Osteoblast (primary cell): ENCODE data around the gene NBL1. TPM values are rescaled to one million over a fixed set of nuclear protein-coding genes. Genes with fewer than 3 reads are reported as not detected.

Experiments used
- DNase-seq: peaks from one replicate; pipeline ENCODE4 v3.0.0; 2011; ENCODE audit warnings: low spot score, mixed read lengths; ENCODE audit not compliant: insufficient read length; ENCODE audit errors: missing footprints
- H2AFZ ChIP-seq: 2 replicates; pipeline ENCODE4 v1.6.0; 2011; ENCODE audit warnings: mild to moderate bottlenecking, low read length
- H3K27ac ChIP-seq: 2 replicates; pipeline ENCODE4 v1.5.1; 2011; ENCODE audit warnings: mild to moderate bottlenecking, low read depth, low read length, moderate library complexity
- H3K27me3 ChIP-seq: 2 replicates; pipeline ENCODE4 v1.6.0; 2012; ENCODE audit warnings: mild to moderate bottlenecking, control low read depth, inconsistent platforms, low read length, moderate library complexity; ENCODE audit not compliant: insufficient read depth
- H3K36me3 ChIP-seq: 2 replicates; pipeline ENCODE4 v1.5.1; 2011; ENCODE audit warnings: mild to moderate bottlenecking, low read length, control low read depth, moderate library complexity; ENCODE audit not compliant: insufficient read depth
- H3K4me1 ChIP-seq: 2 replicates; pipeline ENCODE4 v1.5.1; 2011; ENCODE audit warnings: mild to moderate bottlenecking, low read length, control low read depth, moderate library complexity; ENCODE audit not compliant: insufficient read depth
- H3K4me2 ChIP-seq: 2 replicates; pipeline ENCODE4 v1.6.0; 2011; ENCODE audit warnings: mild to moderate bottlenecking, low read length; ENCODE audit not compliant: insufficient read depth
- H3K4me3 ChIP-seq: fragments of 200-600 bp; sonication (generic); 3 replicates; pipeline ENCODE4 v1.5.1; 2012; ENCODE audit warnings: mild to moderate bottlenecking, low read length, inconsistent platforms; ENCODE audit not compliant: insufficient read depth
- H3K79me2 ChIP-seq: 2 replicates; pipeline ENCODE4 v1.6.0; 2012; ENCODE audit warnings: mild to moderate bottlenecking, low read length, control low read depth, inconsistent platforms; ENCODE audit not compliant: insufficient read depth
- H3K9me3 ChIP-seq: 2 replicates; pipeline ENCODE4 v1.5.1; 2011; ENCODE audit warnings: low read depth, low read length, control low read depth
- H4K20me1 ChIP-seq: 2 replicates; pipeline ENCODE4 v1.6.0; 2012; ENCODE audit warnings: mild to moderate bottlenecking, low read length, control low read depth; ENCODE audit not compliant: insufficient read depth
- total RNA-seq: library from RNA; depleted of rRNA; stranded (reverse); fragments of >200 nt; gene quantifications from 2 replicates; pipeline ENCODE4 v1.2.3, GENCODE V29; 2012
- TF ChIP-seq, protein P1 (sequence below): IDR thresholded peaks from 2 replicates; pipeline ENCODE4 v1.5.1; 2011; ENCODE audit warnings: mild to moderate bottlenecking, low read depth, low read length, moderate library complexity; ENCODE audit errors: extremely low read depth

NBL1 gene
- total RNA-seq, 1 donor, result 88.7 TPM

DNA sequence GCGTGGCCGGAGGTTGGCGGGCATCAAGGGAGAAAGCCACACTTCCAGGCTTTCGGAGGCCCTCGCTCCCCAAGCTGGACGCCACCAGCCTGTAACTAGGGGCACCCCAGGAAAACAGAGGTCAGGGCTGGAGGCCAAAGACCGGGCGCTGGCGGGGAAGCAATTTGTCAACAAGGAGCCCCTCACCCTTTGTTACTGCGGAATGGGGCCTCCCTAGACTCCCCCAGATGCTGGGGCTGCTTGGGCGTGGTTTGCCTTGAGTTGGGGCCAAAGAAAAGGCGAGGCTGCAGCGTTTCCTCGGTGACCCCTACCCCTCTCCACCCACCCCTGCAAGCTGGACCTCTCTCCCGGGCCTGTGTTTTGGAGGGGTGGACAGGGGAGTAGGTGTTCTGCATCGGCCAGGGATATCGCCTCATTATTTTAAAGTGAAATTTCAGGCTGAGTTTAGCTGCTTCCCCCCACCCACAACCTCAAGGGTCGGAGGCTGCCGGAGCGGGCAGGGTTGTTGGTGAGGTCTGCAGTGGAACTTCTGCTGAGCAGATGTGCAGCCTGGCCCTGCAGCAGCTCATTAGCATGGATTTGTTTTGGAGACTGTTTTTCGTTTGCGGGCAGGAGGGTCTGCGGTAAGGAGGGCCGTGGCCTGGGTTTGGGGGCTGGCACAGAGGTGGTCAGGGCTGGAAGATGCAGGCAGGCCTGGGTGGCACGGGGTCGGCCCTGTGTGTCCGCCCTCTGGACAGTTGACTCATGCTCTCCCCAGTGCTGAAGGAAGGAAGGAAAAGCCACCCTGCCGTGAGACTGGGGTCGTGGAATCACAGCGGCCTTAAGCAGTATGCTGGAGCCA, 1.5 kb downstream of the NBL1 start:
- TF ChIP-seq, protein P1, sequence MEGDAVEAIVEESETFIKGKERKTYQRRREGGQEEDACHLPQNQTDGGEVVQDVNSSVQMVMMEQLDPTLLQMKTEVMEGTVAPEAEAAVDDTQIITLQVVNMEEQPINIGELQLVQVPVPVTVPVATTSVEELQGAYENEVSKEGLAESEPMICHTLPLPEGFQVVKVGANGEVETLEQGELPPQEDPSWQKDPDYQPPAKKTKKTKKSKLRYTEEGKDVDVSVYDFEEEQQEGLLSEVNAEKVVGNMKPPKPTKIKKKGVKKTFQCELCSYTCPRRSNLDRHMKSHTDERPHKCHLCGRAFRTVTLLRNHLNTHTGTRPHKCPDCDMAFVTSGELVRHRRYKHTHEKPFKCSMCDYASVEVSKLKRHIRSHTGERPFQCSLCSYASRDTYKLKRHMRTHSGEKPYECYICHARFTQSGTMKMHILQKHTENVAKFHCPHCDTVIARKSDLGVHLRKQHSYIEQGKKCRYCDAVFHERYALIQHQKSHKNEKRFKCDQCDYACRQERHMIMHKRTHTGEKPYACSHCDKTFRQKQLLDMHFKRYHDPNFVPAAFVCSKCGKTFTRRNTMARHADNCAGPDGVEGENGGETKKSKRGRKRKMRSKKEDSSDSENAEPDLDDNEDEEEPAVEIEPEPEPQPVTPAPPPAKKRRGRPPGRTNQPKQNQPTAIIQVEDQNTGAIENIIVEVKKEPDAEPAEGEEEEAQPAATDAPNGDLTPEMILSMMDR, result no peak

DNA sequence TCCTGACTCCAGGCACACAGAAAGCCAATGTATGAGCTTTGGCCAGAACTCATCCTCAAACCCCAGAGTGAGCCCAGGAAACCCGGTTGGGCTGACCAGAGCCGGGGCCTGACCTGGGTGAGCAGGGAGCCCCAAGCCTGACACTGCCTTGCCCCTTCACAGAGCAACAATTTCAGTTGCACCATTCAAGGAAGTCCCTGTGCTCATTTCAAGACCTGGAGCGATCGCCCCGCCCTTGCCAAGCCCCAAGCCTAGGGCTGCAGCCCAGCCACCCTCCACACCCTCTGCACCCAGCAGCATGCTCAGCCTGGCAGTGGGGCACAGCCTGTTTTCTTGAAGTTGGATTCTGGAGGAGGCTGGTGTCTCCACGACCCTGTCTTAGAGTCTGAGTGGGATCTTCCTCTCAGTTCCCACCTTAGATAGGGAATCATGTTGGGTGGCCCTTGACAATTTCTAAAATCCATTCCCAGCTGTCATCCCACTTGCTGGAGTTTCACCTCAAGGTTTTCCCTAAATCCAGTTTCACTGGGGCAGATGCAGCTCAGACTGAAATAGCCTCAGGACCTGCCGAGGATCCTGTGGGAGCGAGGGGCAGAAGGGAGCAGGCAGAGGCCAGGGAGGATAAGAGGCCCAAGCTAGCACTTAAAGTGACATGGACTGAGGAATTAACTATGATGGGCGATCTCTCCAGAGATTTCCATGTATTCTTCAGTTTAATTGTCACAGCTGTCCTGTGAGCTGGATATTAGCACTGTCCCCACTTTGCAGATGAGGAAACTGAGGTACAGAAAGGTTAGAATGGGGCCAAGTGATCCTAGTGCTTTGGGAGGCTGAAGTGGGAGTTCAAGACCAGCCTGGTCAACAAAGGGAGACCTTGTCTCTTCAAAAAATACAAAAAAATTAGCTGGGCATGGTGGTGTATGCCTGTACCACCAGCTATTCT, 2.5 kb downstream of the NBL1 start:
- Histone ChIP-seq H3K9me3 (no peaks in the 10 kb centered on the region), H3K4me2 (peak overlapping the region; percentile 85), H3K27ac (no peak overlapping the region), H4K20me1 (peaks cover 20% of the 10 kb centered on the region), H3K4me1 (peaks cover 16% of the 10 kb centered on the region), H3K27me3 (no peaks in the 10 kb centered on the region), H3K4me3 (peak overlapping the region; percentile 90), H3K36me3 (no peaks in the 10 kb centered on the region), H3K79me2 (peaks cover 68% of the 10 kb centered on the region), H2AFZ (no peak overlapping the region)
- TF ChIP-seq, protein P1, result no peak
- DNase-seq, result peak; percentile 86

More for the DNA sequence above, 1.5 kb downstream of the NBL1 start:
- peak overlapping the region; percentile 86 for H2AFZ ChIP-seq
- H3K4me3 ChIP-seq, result peak overlapping the region; percentile 90
- no peaks in the 10 kb centered on the region for H3K27me3 ChIP-seq
- H3K4me2 ChIP-seq, result peak overlapping the region; percentile 85
- H3K27ac ChIP-seq, result peak overlapping the region; percentile 66
- peaks cover 59% of the 10 kb centered on the region for H3K79me2 ChIP-seq
- H3K4me1 ChIP-seq, result peaks cover 7% of the 10 kb centered on the region
- H3K36me3 ChIP-seq, result no peaks in the 10 kb centered on the region
- H3K9me3 ChIP-seq, result no peaks in the 10 kb centered on the region
- peak; percentile 96 for DNase-seq
- peaks cover 16% of the 10 kb centered on the region for H4K20me1 ChIP-seq

DNA sequence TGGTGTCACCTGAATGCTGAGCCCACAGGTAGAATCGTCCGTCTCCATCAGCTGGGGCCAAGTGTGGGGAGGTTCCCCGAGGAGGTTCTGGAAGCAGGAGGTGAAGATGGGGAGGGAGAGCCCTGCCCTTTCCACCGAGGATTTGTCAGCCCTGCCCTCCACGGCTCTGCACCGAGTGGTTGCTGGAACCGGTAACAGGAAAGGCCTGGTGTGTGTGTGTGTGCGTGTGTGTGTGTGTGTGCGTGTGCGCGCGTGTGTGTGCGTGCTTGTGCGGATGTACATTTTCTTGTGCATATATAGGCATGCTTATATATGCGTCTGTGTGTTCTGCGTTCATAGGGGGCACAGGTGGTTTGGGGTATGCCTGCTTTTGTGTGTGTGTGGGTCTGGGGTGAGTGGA, 3.5 kb downstream of the NBL1 start:
- H3K79me2 ChIP-seq, result peaks cover 75% of the 10 kb centered on the region
- H3K27me3 ChIP-seq, result no peaks in the 10 kb centered on the region
- peak; percentile 85 for DNase-seq
- TF ChIP-seq, protein P1, result no peak
- H4K20me1 ChIP-seq, result peaks cover 20% of the 10 kb centered on the region
- H3K4me1 ChIP-seq, result peaks cover 26% of the 10 kb centered on the region
- no peak overlapping the region for H2AFZ ChIP-seq
- H3K36me3 ChIP-seq, result no peaks in the 10 kb centered on the region
- H3K4me3 ChIP-seq, result no peak overlapping the region
- no peak overlapping the region for H3K4me2 ChIP-seq
- no peak overlapping the region for H3K27ac ChIP-seq
- no peaks in the 10 kb centered on the region for H3K9me3 ChIP-seq
